ENCODE data around the gene SUMO1.

The SUMO1 gene

DNA sequence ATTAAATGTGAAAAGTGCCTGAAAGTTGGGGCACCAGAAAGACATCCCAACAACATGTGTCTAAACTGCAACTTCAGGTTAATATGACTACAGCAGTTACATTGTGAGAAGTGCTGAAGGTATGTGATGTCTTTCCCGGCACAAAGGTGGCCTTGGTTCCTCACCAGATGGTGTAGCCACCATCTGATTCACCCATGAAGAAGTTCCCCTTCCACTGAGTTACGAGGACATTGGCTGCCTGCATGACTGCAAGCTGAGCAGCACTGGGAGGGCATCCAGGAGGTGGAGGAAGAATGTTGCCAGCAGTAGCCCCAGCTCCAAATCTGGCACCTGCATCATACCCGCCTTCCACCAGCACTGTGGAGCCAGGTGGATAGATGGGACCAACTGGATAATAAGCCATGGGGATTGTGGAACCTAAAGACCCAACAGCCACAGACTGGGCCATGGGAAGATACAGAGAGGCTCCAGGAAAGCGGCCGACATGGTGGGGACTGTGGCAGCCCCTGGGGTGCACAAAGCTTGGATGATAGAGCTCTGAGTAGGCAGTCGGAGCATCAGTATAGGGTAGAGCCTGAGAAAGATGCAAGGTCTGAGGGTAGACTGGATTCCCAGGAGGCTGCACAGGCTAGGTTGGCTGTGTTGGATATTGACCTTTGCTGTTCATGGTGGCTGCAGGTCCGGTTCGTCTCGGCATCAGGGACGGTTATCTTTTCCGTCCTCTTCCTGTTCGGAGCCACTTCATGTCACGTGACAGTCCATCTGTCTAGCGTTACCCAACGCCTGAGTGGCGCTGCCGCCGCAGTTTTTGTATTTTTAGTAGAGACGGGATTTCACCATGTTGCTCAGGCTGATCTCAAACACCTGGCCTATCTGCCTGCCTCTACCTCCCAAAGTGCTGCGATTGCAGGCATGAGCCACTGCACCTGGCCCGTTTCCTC is 36.9 kb downstream of the SUMO1 start:
- H3K9me3 ChIP-seq (ENCODE audit: control insufficient read depth, low read length) = no peaks in the 10 kb centered on the region
- H3K79me2 ChIP-seq = no peaks in the 10 kb centered on the region
- no peaks in the 10 kb centered on the region for H3K36me3 ChIP-seq (ENCODE audit: control insufficient read depth, insufficient read depth, low read length)
- H3K9ac ChIP-seq = no peak overlapping the region
- H3K4me3 ChIP-seq (ENCODE audit: low read depth, low read length) = no peak overlapping the region
- no peak overlapping the region for H3K4me2 ChIP-seq (ENCODE audit: low read length)
- TF ChIP-seq, protein P1, sequence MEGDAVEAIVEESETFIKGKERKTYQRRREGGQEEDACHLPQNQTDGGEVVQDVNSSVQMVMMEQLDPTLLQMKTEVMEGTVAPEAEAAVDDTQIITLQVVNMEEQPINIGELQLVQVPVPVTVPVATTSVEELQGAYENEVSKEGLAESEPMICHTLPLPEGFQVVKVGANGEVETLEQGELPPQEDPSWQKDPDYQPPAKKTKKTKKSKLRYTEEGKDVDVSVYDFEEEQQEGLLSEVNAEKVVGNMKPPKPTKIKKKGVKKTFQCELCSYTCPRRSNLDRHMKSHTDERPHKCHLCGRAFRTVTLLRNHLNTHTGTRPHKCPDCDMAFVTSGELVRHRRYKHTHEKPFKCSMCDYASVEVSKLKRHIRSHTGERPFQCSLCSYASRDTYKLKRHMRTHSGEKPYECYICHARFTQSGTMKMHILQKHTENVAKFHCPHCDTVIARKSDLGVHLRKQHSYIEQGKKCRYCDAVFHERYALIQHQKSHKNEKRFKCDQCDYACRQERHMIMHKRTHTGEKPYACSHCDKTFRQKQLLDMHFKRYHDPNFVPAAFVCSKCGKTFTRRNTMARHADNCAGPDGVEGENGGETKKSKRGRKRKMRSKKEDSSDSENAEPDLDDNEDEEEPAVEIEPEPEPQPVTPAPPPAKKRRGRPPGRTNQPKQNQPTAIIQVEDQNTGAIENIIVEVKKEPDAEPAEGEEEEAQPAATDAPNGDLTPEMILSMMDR (IDR thresholded peaks at IDR 0.05) = no peak
- H2AFZ ChIP-seq = no peak overlapping the region
- H3K27ac ChIP-seq = no peak overlapping the region
- no peaks in the 10 kb centered on the region for H3K27me3 ChIP-seq (ENCODE audit: control insufficient read depth, insufficient read depth, low read length)
- no peaks in the 10 kb centered on the region for H3K4me1 ChIP-seq

DNA sequence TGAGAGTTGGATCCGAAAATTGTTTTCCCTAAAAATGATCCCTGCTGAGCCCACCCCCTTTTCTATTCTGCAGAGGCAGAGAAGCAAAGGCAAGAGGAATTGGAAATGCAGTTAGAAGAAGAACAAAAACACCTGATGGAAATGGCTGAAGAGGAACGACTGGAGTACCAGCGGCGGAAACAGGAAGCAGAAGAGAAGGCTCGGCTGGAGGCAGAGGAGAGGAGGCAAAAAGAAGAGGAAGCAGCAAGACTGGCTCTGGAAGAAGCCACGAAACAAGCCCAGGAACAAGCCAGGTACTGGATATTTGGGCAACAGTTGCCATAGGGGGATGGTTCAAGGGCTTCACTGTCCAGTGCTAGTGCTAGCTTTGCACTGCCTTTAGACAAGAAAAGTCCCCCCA is 41.7 kb downstream of the SUMO1 start:
- Histone ChIP-seq H3K4me1 (no peaks in the 10 kb centered on the region), H2AFZ (no peak overlapping the region), H3K27ac (no peak overlapping the region), H3K4me2 (ENCODE audit: low read length) (no peak overlapping the region), H3K27me3 (ENCODE audit: control insufficient read depth, insufficient read depth, low read length) (no peaks in the 10 kb centered on the region), H3K79me2 (no peaks in the 10 kb centered on the region), H3K9me3 (ENCODE audit: control insufficient read depth, low read length) (no peaks in the 10 kb centered on the region), H3K36me3 (ENCODE audit: control insufficient read depth, insufficient read depth, low read length) (no peaks in the 10 kb centered on the region), H3K9ac (no peak overlapping the region), H3K4me3 (ENCODE audit: low read depth, low read length) (no peak overlapping the region)
- TF ChIP-seq, protein P1 (IDR thresholded peaks at IDR 0.05) = no peak

DNA sequence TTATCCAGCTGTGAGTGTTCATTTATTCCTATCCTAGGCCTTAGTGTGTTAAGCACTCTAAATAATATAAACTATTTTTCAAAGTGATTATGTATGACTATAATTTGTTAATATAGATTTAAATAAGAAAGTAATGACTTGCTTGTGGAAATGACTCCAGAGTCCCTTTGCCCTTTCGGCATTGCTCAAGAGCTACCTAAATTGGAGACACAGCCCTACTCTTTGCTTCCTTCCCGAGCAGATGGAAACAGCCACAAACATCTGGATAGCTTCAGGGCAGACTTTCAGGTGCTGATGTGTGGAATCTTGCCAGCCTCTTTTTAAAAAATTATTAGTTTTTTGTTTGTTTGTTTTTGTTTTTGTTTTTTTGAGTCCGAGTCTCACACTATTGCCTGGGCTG is 44.0 kb downstream of the SUMO1 start:
- TF ChIP-seq, protein P1 (IDR thresholded peaks at IDR 0.05) = no peak
- no peaks in the 10 kb centered on the region for H3K4me1 ChIP-seq
- H3K27me3 ChIP-seq (ENCODE audit: control insufficient read depth, insufficient read depth, low read length) = no peaks in the 10 kb centered on the region
- H3K36me3 ChIP-seq (ENCODE audit: control insufficient read depth, insufficient read depth, low read length) = no peaks in the 10 kb centered on the region
- no peak overlapping the region for H3K9ac ChIP-seq
- no peak overlapping the region for H2AFZ ChIP-seq
- no peak overlapping the region for H3K4me2 ChIP-seq (ENCODE audit: low read length)
- H3K79me2 ChIP-seq = no peaks in the 10 kb centered on the region
- H3K4me3 ChIP-seq (ENCODE audit: low read depth, low read length) = no peak overlapping the region
- H3K27ac ChIP-seq = no peak overlapping the region
- H3K9me3 ChIP-seq (ENCODE audit: control insufficient read depth, low read length) = no peaks in the 10 kb centered on the region

DNA sequence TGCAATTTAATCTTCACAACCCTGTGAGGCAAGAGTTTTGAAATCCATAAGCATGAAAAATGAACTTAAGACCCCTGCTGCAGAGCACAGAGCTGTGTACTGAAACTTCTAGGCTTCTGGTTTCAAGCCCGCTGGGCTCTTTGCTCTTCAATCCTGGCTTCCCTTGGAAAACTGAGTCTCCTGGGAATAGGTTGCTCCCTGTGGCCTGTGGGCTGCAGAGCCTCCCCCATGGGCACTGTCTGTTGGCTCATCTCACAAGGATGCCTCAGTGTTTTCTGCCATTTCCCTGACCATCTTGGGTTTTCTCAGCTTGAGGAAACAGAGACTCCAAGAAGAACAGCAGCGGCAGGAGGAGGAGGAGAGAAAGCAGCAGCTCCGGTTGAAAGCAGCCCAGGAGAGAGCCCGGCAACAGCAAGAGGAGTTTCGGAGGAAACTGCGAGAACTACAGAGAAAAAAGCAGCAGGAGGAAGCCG is 44.5 kb downstream of the SUMO1 start:
- TF ChIP-seq, protein P1 (IDR thresholded peaks at IDR 0.05) = no peak
- no peak overlapping the region for H3K9ac ChIP-seq
- no peak overlapping the region for H3K4me2 ChIP-seq (ENCODE audit: low read length)

More for the DNA sequence above, 44.5 kb downstream of the SUMO1 start:
- Histone ChIP-seq H2AFZ (no peak overlapping the region), H3K27me3 (ENCODE audit: control insufficient read depth, insufficient read depth, low read length) (no peaks in the 10 kb centered on the region), H3K27ac (no peak overlapping the region), H3K4me1 (no peaks in the 10 kb centered on the region), H3K4me3 (ENCODE audit: low read depth, low read length) (no peak overlapping the region), H3K9me3 (ENCODE audit: control insufficient read depth, low read length) (no peaks in the 10 kb centered on the region), H3K79me2 (no peaks in the 10 kb centered on the region), H3K36me3 (ENCODE audit: control insufficient read depth, insufficient read depth, low read length) (no peaks in the 10 kb centered on the region)
